ENCODE results near the gene SLC13A3. TPM values are rescaled to one million over a fixed set of nuclear protein-coding genes. Genes with fewer than 3 reads are reported as not detected.

The SLC13A3 gene
- total and polyA plus RNA-seq, 2 donors from 2014 or later = 31.5 to 241 TPM

GRCh38 chr20:46619445-46619844 is 31.8 kb downstream of the SLC13A3 start:
- DNase-seq (no peak), FAIRE-seq (no peak)
- no peak for TF ChIP-seq CTCF (IDR thresholded peaks at IDR 0.05; ENCODE audit: borderline replicate concordance, extremely low read depth, insufficient read depth)
- Histone ChIP-seq H3K9me3 (ENCODE audit: control insufficient read depth in 2 of 3, insufficient read depth in 1 of 3, low read length in 3 of 3) (peaks cover 0 to 8% (median 0%) of the 10 kb centered on the region in 3 donors), H3K27ac (ENCODE audit: low read depth in 2 of 2, low read length in 2 of 2) (peak overlapping the region in 1 of 2 donors; percentile 38), H3K4me3 (ENCODE audit: low read length in 3 of 3) (no peak overlapping the region), H3K36me3 (ENCODE audit: control insufficient read depth in 2 of 3, insufficient read depth in 3 of 3, low read length in 3 of 3) (no peaks in the 10 kb centered on the region), H3K9ac (ENCODE audit: low read length in 3 of 3) (no peak overlapping the region), H3K27me3 (ENCODE audit: control insufficient read depth, insufficient read depth, low read length) (no peaks in the 10 kb centered on the region), H3K4me1 (ENCODE audit: control insufficient read depth in 2 of 3, insufficient read depth in 2 of 3, low read depth in 1 of 3, low read length in 3 of 3) (no peaks in the 10 kb centered on the region)
- intact Hi-C loops (cut with DNase I) = no loop called here

GRCh38 chr20:46618316-46619100 is 32.8 kb downstream of the SLC13A3 start:
- intact Hi-C loops (cut with DNase I) = no loop called here
- H3K4me1 ChIP-seq (ENCODE audit: control insufficient read depth in 2 of 3, insufficient read depth in 2 of 3, low read depth in 1 of 3, low read length in 3 of 3) = no peaks in the 10 kb centered on the region
- no peak for DNase-seq
- no peaks in the 10 kb centered on the region for H3K9me3 ChIP-seq (ENCODE audit: control insufficient read depth in 2 of 3, insufficient read depth in 1 of 3, low read length in 3 of 3)
- peak overlapping the region; percentile 58 to 61 for H3K27ac ChIP-seq (ENCODE audit: low read depth in 2 of 2, low read length in 2 of 2)
- FAIRE-seq = no peak
- no peaks in the 10 kb centered on the region for H3K36me3 ChIP-seq (ENCODE audit: control insufficient read depth in 2 of 3, insufficient read depth in 3 of 3, low read length in 3 of 3)
- H3K4me3 ChIP-seq (ENCODE audit: low read length in 3 of 3) = no peak overlapping the region
- no peak for TF ChIP-seq CTCF (IDR thresholded peaks at IDR 0.05; ENCODE audit: borderline replicate concordance, extremely low read depth, insufficient read depth)
- H3K9ac ChIP-seq (ENCODE audit: low read length in 3 of 3) = no peak overlapping the region
- H3K27me3 ChIP-seq (ENCODE audit: control insufficient read depth, insufficient read depth, low read length) = no peaks in the 10 kb centered on the region

GRCh38 chr20:46614503-46614902 is 36.8 kb downstream of the SLC13A3 start:
- Histone ChIP-seq H3K9me3 (ENCODE audit: control insufficient read depth in 2 of 3, insufficient read depth in 1 of 3, low read length in 3 of 3) (no peaks in the 10 kb centered on the region), H3K36me3 (ENCODE audit: control insufficient read depth in 2 of 3, insufficient read depth in 3 of 3, low read length in 3 of 3) (peaks cover 0 to 7% (median 7%) of the 10 kb centered on the region in 3 donors), H3K4me3 (ENCODE audit: low read length in 3 of 3) (no peak overlapping the region), H3K27me3 (ENCODE audit: control insufficient read depth, insufficient read depth, low read length) (no peaks in the 10 kb centered on the region), H3K4me1 (ENCODE audit: control insufficient read depth in 2 of 3, insufficient read depth in 2 of 3, low read depth in 1 of 3, low read length in 3 of 3) (no peaks in the 10 kb centered on the region), H3K27ac (ENCODE audit: low read depth in 2 of 2, low read length in 2 of 2) (no peak overlapping the region), H3K9ac (ENCODE audit: low read length in 3 of 3) (no peak overlapping the region)
- intact Hi-C loops (cut with DNase I) = no loop called here
- TF ChIP-seq CTCF (IDR thresholded peaks at IDR 0.05; ENCODE audit: borderline replicate concordance, extremely low read depth, insufficient read depth) = no peak
- DNase-seq = no peak
- FAIRE-seq = no peak
